ENCODE measurements around the gene DUS3L.

The DUS3L gene

GRCh38 chr19:5808120-5808816 lies 17.3 kb upstream of the DUS3L start:
- TF ChIP-seq SIN3A (IDR thresholded peaks at IDR 0.05; ENCODE audit: borderline replicate concordance, insufficient read depth, low read length): no peak
- TF ChIP-seq FOXP2 (optimal IDR thresholded peaks at IDR 0.05; ENCODE audit: borderline replicate concordance, extremely low read depth, extremely low read length, insufficient read depth): no peak
- TF ChIP-seq POLR2AphosphoS5 (IDR thresholded peaks at IDR 0.05; ENCODE audit: low read depth, low read length): no peak
- TF ChIP-seq REST (IDR thresholded peaks at IDR 0.05; ENCODE audit: insufficient read depth in 1 of 2, low read depth in 2 of 2, low read length in 2 of 2): no peak
- no peak for TF ChIP-seq TAF1 (IDR thresholded peaks at IDR 0.05; ENCODE audit: borderline replicate concordance, insufficient read depth, low read length)

- TF ChIP-seq SIN3A (IDR thresholded peaks at IDR 0.05; ENCODE audit: borderline replicate concordance, insufficient read depth, low read length) (no peak), REST (IDR thresholded peaks at IDR 0.05; ENCODE audit: insufficient read depth in 1 of 2, low read depth in 2 of 2, low read length in 2 of 2) (no peak), TAF1 (IDR thresholded peaks at IDR 0.05; ENCODE audit: borderline replicate concordance, insufficient read depth, low read length) (no peak), POLR2AphosphoS5 (IDR thresholded peaks at IDR 0.05; ENCODE audit: low read depth, low read length) (no peak), FOXP2 (optimal IDR thresholded peaks at IDR 0.05; ENCODE audit: borderline replicate concordance, extremely low read depth, extremely low read length, insufficient read depth) (no peak)
Measured at GRCh38 chr19:5806905-5807304, 15.9 kb upstream of the DUS3L start.

- no peak for TF ChIP-seq FOXP2 (optimal IDR thresholded peaks at IDR 0.05; ENCODE audit: borderline replicate concordance, extremely low read depth, extremely low read length, insufficient read depth)
Measured at GRCh38 chr19:5806133-5806489, 15.1 kb upstream of the DUS3L start.

- TF ChIP-seq FOXP2 (optimal IDR thresholded peaks at IDR 0.05; ENCODE audit: borderline replicate concordance, extremely low read depth, extremely low read length, insufficient read depth): no peak
- TF ChIP-seq POLR2AphosphoS5 (IDR thresholded peaks at IDR 0.05; ENCODE audit: low read depth, low read length): no peak
- TF ChIP-seq SIN3A (IDR thresholded peaks at IDR 0.05; ENCODE audit: borderline replicate concordance, insufficient read depth, low read length): no peak
- no peak for TF ChIP-seq TAF1 (IDR thresholded peaks at IDR 0.05; ENCODE audit: borderline replicate concordance, insufficient read depth, low read length)
- no peak for TF ChIP-seq REST (IDR thresholded peaks at IDR 0.05; ENCODE audit: insufficient read depth in 1 of 2, low read depth in 2 of 2, low read length in 2 of 2)
Measured at GRCh38 chr19:5805462-5806132, 14.6 kb upstream of the DUS3L start.

- no peak for TF ChIP-seq REST (IDR thresholded peaks at IDR 0.05; ENCODE audit: insufficient read depth in 1 of 2, low read depth in 2 of 2, low read length in 2 of 2)
- no peak for TF ChIP-seq POLR2AphosphoS5 (IDR thresholded peaks at IDR 0.05; ENCODE audit: low read depth, low read length)
- TF ChIP-seq SIN3A (IDR thresholded peaks at IDR 0.05; ENCODE audit: borderline replicate concordance, insufficient read depth, low read length): no peak
- TF ChIP-seq TAF1 (IDR thresholded peaks at IDR 0.05; ENCODE audit: borderline replicate concordance, insufficient read depth, low read length): no peak
- no peak for TF ChIP-seq FOXP2 (optimal IDR thresholded peaks at IDR 0.05; ENCODE audit: borderline replicate concordance, extremely low read depth, extremely low read length, insufficient read depth)
Measured at GRCh38 chr19:5804516-5805461, 13.8 kb upstream of the DUS3L start, which contains the start of gene NRTN. Gene NRTN (plus strand): TSS chr19:5805067. CDS start chr19:5824166, 19,099 bp downstream.
